GM12874 (cell line): ENCODE measurements around the gene TRPV2.

Source experiments
- TF ChIP-seq, protein P1 (sequence below): IDR thresholded peaks from 2 replicates; pipeline ENCODE4 v1.5.1; 2011; ENCODE audit warnings: low read depth, mild to moderate bottlenecking, control low read depth, low read length, moderate library complexity; ENCODE audit not compliant: insufficient read depth

Gene TRPV2

DNA sequence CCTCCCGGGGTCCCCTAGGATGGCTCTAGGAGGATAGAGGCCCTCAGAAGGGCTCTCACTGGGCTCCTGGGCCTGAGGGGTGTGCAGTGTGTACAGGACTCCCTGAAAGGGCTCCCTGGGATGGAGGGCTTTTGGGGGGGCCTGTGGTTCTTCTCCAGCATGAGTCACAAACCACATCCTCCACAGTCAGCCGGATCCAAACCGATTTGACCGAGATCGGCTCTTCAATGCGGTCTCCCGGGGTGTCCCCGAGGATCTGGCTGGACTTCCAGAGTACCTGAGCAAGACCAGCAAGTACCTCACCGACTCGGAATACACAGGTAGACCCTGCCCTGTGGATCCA, 4.5 kb downstream of the TRPV2 start:
- TF ChIP-seq, protein P1, sequence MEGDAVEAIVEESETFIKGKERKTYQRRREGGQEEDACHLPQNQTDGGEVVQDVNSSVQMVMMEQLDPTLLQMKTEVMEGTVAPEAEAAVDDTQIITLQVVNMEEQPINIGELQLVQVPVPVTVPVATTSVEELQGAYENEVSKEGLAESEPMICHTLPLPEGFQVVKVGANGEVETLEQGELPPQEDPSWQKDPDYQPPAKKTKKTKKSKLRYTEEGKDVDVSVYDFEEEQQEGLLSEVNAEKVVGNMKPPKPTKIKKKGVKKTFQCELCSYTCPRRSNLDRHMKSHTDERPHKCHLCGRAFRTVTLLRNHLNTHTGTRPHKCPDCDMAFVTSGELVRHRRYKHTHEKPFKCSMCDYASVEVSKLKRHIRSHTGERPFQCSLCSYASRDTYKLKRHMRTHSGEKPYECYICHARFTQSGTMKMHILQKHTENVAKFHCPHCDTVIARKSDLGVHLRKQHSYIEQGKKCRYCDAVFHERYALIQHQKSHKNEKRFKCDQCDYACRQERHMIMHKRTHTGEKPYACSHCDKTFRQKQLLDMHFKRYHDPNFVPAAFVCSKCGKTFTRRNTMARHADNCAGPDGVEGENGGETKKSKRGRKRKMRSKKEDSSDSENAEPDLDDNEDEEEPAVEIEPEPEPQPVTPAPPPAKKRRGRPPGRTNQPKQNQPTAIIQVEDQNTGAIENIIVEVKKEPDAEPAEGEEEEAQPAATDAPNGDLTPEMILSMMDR: no peak

DNA sequence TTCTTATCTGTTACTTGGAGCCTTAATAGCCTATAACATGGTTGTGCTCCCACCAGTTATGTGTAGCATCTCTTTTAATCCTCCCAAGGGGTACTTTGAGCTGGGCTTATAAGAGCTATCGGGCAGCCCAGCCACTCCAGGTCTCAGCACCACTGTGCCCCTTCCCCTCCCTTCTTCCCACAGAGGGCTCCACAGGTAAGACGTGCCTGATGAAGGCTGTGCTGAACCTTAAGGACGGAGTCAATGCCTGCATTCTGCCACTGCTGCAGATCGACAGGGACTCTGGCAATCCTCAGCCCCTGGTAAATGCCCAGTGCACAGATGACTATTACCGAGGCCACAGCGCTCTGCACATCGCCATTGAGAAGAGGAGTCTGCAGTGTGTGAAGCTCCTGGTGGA, 7.0 kb downstream of the TRPV2 start:
- TF ChIP-seq, protein P1: no peak

DNA sequence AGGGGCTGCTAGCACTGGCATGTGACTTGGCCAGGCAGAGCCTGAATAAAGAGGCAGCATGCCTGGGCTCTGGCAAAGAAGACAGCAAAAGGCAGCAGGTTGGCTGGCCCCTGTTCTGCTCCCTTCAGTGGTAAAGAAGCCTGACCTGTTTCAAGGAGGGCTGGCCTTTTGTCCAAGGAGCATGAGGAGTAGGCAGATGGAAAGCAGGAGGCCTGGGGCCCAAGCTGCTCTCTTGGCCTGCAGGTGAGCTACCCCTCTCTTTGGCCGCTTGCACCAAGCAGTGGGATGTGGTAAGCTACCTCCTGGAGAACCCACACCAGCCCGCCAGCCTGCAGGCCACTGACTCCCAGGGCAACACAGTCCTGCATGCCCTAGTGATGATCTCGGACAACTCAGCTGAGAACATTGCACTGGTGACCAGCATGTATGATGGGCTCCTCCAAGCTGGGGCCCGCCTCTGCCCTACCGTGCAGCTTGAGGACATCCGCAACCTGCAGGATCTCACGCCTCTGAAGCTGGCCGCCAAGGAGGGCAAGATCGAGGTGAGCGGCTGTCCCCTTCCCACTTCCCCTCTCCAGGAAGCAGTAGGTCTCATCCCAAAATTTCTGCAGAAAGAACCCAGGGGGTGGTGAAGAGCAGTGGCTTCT, 8.0 kb downstream of the TRPV2 start:
- TF ChIP-seq, protein P1: no peak

DNA sequence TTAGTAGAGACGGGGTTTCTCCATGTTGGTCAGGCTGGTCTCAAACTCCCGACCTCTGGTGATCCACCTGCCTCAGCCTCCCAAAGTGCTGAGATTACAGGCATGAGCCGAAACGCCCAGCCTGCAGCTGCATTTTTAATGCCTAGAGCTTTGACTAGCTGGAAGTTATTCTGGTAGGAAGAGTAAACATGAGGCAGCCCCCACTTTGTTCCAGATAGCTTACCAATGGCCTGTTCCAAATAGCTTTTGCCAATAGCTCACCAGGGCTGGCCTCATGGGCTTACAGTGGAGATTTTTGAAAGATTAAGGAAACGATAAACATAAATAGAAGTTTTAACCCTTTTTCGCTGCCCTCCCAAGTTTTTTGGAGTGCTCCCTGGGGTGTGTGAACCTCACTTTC, 9.8 kb downstream of the TRPV2 start:
- TF ChIP-seq, protein P1: no peak

DNA sequence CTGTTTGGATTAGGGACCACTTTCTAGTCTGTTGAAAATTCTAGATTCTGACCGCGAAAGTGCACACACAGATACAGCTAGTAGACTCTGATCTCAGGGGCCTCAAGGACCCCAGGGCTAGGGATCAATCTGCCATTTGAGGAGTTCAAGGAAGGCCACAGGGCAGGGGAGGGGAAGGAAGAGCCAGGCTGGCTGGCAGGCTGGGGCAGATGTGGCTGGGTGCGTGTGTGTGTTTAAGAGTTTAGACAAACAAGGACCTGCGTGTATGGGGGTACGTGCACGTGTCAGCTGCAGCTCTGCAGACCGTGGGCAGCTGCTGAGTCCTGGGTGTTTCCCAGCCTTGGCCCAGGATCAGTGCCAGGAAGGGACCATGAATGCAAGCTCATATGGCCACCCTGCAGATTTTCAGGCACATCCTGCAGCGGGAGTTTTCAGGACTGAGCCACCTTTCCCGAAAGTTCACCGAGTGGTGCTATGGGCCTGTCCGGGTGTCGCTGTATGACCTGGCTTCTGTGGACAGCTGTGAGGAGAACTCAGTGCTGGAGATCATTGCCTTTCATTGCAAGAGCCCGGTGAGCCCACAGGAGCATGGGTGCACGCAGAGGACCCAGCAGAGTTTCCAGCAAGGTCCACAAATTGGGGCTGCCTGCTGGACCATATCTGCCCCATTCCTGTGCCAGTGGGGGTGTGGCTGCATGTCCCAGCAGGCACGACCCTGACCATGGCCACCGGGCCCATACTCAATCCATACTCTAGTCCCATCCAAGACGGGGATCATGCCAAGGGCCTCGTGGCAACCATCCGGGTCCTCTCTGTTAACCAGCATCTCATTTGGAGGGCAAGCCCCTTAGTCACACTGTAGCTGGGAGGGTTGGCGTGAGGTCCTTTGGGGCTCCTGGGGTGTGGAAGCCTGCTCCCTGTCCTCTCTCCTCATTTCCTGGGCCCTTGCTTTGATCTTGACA, 10.6 kb downstream of the TRPV2 start:
- TF ChIP-seq, protein P1: no peak

DNA sequence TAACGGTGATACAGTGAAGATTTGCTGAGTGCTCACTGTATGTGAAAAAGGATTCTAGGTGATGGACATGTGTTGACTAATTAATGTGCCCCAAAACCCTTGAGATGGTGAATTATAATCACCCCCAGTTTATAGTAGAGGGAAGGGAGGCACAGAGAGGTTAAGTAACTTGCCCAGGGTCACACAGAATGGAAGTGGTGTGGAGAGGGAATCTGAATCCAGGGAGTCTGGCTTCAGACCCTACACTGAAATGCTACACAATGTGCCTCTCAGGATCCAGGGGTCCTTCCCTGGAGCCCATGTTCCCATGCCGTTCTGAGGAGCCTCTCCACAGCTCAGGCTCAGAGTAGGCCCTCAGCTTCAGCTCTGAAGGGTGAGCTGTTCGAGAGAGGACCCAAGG, 11.6 kb downstream of the TRPV2 start:
- TF ChIP-seq, protein P1: no peak

DNA sequence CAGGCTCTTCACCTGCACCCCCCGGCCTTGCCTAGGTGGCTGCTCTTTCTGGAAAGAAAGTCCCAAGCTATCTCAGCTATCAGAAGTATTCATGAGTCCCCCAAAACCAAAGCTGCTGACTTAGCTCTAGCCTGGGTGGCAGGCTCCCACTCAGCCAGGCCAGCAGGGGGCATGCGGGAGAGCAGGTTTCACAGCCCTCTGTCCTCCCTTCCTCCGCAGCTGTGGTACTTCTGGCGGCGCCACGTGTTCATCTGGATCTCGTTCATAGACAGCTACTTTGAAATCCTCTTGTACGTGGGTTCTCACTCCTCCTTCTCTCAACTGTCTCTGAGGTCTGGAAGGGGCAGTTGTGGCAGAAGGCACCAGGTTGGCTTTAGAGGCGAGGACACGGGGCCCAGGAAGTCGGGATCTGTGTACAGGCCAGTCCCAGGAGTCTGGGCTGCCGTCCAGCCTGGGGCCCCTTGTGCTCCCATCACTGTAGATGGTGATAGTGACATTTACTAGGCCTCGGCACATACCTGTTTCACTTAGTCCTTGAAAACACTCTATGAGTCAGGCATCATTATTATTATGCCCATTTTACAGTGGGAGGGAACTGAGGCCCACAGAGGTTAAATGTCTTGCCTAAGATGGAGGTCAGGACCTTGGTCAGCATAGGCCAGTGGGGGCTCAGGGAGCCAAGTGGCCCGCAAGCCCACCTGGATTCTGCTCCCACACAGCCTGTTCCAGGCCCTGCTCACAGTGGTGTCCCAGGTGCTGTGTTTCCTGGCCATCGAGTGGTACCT, 12.9 kb downstream of the TRPV2 start:
- TF ChIP-seq, protein P1: peak; percentile 50
